Ishikawa (cell line): ENCODE results near the gene BABAM2.

ENCODE experiments used
- CEBPB ChIP-seq: IDR thresholded peaks from 2 replicates; pipeline ENCODE4 v1.6.1; 2012
- CREB1 ChIP-seq: IDR thresholded peaks from 2 replicates; pipeline ENCODE4 v1.6.1; 2012; ENCODE audit warnings: low read depth
- EGR1 ChIP-seq: IDR thresholded peaks from 2 replicates; pipeline ENCODE4 v1.6.1; 2012
- EP300 ChIP-seq: IDR thresholded peaks from 2 replicates; pipeline ENCODE4 v1.6.1; 2012; ENCODE audit warnings: borderline replicate concordance
- FOXM1 ChIP-seq: IDR thresholded peaks from 2 replicates; pipeline ENCODE4 v1.6.1; 2012; ENCODE audit warnings: low read depth, borderline replicate concordance
- NFIC ChIP-seq: IDR thresholded peaks from 2 replicates; pipeline ENCODE4 v1.6.1; 2012
- REST ChIP-seq: IDR thresholded peaks from 2 replicates; pipeline ENCODE4 v1.6.1; 2012; ENCODE audit warnings: low read depth, mild to moderate bottlenecking
- TAF1 ChIP-seq: IDR thresholded peaks from 2 replicates; pipeline ENCODE4 v1.6.1; 2012; ENCODE audit warnings: low read depth, mild to moderate bottlenecking
- TCF12 ChIP-seq: IDR thresholded peaks from 2 replicates; pipeline ENCODE4 v1.6.1; 2012; ENCODE audit warnings: low read depth
- TEAD4 ChIP-seq: IDR thresholded peaks from 2 replicates; pipeline ENCODE4 v1.6.1; 2012
- USF1 ChIP-seq: IDR thresholded peaks from 2 replicates; pipeline ENCODE4 v1.6.1; 2012
- YY1 ChIP-seq: IDR thresholded peaks from 2 replicates; pipeline ENCODE4 v1.6.1; 2012; ENCODE audit warnings: low read depth
- ZBTB7A ChIP-seq: IDR thresholded peaks from 2 replicates; pipeline ENCODE4 v1.6.1; 2012; ENCODE audit warnings: low read depth
- TF ChIP-seq, protein P1 (sequence below): IDR thresholded peaks from 2 replicates; pipeline ENCODE4 v1.6.1; 2012

DNA sequence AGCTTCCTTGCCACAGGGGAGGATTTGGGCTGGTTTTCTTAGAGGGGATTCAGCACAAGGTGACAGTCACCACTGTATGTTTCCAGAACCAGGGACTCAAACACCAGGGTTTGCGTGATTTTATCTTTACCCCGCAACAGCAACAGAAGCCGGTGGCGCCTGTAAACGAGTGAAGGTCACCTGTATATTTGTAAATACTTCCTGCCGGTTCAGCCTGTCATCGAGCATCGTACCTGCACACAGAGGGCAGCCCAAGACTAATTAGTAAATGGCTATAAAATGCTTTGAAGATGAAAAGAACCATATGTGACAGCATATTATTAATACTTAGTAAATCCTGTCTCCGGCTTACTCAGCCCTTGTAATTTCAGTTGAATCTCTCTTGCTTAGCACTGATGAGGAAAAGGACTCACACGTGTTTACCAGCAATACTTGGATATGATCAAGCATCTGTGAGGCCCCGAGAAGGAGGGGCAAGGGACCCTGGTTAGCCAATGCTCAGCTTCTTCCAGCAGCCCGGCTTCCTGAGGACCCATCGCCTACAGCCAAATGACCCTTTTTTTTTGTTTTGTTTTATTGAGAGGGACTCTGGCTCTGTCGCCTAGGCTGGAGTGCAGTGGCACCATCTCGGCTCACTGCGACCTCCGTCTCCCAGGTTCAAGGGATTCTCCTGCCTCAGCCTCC, 450.8 kb downstream of the BABAM2 start:
- TF ChIP-seq EP300 (no peak), NFIC (no peak), FOXM1 (no peak), CEBPB (no peak), ZBTB7A (no peak), CREB1 (no peak), EGR1 (no peak), REST (no peak), TAF1 (no peak), USF1 (no peak), TEAD4 (no peak), YY1 (no peak), TCF12 (no peak)
- TF ChIP-seq, protein P1, sequence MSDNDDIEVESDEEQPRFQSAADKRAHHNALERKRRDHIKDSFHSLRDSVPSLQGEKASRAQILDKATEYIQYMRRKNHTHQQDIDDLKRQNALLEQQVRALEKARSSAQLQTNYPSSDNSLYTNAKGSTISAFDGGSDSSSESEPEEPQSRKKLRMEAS: no peak
